Measurements from ENCODE around the gene GANAB. TPM values are rescaled to one million over a fixed set of nuclear protein-coding genes. Genes with fewer than 3 reads are reported as not detected.

The GANAB gene
- total and polyA plus RNA-seq, 2 experiments from 2014 or later = 82.3 to 272 TPM

GRCh38 chr11:62613291-62613778, 33.1 kb downstream of the GANAB start:
- Histone ChIP-seq H3K4me3 (peak overlapping the region; percentile 83), H3K79me2 (replicated peaks; ENCODE audit: insufficient read depth) (no peaks in the 10 kb centered on the region), H3K4me1 (ENCODE audit: insufficient read depth) (peaks cover 8% of the 10 kb centered on the region; the same call in 1 of the 2 replicates), H3K27me3 (ENCODE audit: insufficient read depth) (peaks cover 11% of the 10 kb centered on the region; the same call in 1 of the 2 replicates), H3F3A (replicated peaks; ENCODE audit: low read depth) (peaks cover 16% of the 10 kb centered on the region; the same call in 1 of the 2 replicates), H2AFZ (no peak overlapping the region), H4K20me1 (replicated peaks; ENCODE audit: insufficient read depth) (no peaks in the 10 kb centered on the region), H3K27ac (ENCODE audit: low read depth) (peak overlapping the region; percentile 69; the same call in 1 of the 2 replicates), H3K36me3 (ENCODE audit: insufficient read depth) (no peaks in the 10 kb centered on the region), H3K4me2 (peak overlapping the region; percentile 73), H3K9me2 (ENCODE audit: insufficient read depth) (no peaks in the 10 kb centered on the region)
- peaks cover 32% of the 10 kb centered on the region for H3K4me1 Mint-ChIP-seq
- ATAC-seq (no peak), DNase-seq (ENCODE audit: low spot score) (no peak)
- H3K9me3 Mint-ChIP-seq = peaks cover 4% of the 10 kb centered on the region; the same call in 2 of the 3 replicates
- no peak overlapping the region for H3K27ac Mint-ChIP-seq
- TF ChIP-seq NANOG (IDR thresholded peaks at IDR 0.05; ENCODE audit: borderline replicate concordance) (no peak), POLR2AphosphoS5 (IDR thresholded peaks at IDR 0.05; ENCODE audit: low read depth) (no peak), STAT1 (IDR thresholded peaks at IDR 0.05; ENCODE audit: unreplicated experiment) (no peak), ZNF331 (CRISPR knock-in tag; IDR thresholded peaks at IDR 0.05; ENCODE audit: low read depth) (no peak), EZH2 (IDR thresholded peaks at IDR 0.05; ENCODE audit: low read depth, unreplicated experiment) (no peak), ZNF114 (CRISPR knock-in tag; IDR thresholded peaks at IDR 0.05) (no peak), EZH2phosphoT487 (IDR thresholded peaks at IDR 0.05; ENCODE audit: unreplicated experiment) (no peak), JUNB (IDR thresholded peaks at IDR 0.05; ENCODE audit: unreplicated experiment) (no peak), CTCF (conservative IDR thresholded peaks at IDR 0.05; ENCODE audit: low read depth in 2 of 2) (no peak)
- TF ChIP-seq, protein P1, sequence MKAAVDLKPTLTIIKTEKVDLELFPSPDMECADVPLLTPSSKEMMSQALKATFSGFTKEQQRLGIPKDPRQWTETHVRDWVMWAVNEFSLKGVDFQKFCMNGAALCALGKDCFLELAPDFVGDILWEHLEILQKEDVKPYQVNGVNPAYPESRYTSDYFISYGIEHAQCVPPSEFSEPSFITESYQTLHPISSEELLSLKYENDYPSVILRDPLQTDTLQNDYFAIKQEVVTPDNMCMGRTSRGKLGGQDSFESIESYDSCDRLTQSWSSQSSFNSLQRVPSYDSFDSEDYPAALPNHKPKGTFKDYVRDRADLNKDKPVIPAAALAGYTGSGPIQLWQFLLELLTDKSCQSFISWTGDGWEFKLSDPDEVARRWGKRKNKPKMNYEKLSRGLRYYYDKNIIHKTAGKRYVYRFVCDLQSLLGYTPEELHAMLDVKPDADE (IDR thresholded peaks at IDR 0.05) = no peak
- TF ChIP-seq, protein P2, sequence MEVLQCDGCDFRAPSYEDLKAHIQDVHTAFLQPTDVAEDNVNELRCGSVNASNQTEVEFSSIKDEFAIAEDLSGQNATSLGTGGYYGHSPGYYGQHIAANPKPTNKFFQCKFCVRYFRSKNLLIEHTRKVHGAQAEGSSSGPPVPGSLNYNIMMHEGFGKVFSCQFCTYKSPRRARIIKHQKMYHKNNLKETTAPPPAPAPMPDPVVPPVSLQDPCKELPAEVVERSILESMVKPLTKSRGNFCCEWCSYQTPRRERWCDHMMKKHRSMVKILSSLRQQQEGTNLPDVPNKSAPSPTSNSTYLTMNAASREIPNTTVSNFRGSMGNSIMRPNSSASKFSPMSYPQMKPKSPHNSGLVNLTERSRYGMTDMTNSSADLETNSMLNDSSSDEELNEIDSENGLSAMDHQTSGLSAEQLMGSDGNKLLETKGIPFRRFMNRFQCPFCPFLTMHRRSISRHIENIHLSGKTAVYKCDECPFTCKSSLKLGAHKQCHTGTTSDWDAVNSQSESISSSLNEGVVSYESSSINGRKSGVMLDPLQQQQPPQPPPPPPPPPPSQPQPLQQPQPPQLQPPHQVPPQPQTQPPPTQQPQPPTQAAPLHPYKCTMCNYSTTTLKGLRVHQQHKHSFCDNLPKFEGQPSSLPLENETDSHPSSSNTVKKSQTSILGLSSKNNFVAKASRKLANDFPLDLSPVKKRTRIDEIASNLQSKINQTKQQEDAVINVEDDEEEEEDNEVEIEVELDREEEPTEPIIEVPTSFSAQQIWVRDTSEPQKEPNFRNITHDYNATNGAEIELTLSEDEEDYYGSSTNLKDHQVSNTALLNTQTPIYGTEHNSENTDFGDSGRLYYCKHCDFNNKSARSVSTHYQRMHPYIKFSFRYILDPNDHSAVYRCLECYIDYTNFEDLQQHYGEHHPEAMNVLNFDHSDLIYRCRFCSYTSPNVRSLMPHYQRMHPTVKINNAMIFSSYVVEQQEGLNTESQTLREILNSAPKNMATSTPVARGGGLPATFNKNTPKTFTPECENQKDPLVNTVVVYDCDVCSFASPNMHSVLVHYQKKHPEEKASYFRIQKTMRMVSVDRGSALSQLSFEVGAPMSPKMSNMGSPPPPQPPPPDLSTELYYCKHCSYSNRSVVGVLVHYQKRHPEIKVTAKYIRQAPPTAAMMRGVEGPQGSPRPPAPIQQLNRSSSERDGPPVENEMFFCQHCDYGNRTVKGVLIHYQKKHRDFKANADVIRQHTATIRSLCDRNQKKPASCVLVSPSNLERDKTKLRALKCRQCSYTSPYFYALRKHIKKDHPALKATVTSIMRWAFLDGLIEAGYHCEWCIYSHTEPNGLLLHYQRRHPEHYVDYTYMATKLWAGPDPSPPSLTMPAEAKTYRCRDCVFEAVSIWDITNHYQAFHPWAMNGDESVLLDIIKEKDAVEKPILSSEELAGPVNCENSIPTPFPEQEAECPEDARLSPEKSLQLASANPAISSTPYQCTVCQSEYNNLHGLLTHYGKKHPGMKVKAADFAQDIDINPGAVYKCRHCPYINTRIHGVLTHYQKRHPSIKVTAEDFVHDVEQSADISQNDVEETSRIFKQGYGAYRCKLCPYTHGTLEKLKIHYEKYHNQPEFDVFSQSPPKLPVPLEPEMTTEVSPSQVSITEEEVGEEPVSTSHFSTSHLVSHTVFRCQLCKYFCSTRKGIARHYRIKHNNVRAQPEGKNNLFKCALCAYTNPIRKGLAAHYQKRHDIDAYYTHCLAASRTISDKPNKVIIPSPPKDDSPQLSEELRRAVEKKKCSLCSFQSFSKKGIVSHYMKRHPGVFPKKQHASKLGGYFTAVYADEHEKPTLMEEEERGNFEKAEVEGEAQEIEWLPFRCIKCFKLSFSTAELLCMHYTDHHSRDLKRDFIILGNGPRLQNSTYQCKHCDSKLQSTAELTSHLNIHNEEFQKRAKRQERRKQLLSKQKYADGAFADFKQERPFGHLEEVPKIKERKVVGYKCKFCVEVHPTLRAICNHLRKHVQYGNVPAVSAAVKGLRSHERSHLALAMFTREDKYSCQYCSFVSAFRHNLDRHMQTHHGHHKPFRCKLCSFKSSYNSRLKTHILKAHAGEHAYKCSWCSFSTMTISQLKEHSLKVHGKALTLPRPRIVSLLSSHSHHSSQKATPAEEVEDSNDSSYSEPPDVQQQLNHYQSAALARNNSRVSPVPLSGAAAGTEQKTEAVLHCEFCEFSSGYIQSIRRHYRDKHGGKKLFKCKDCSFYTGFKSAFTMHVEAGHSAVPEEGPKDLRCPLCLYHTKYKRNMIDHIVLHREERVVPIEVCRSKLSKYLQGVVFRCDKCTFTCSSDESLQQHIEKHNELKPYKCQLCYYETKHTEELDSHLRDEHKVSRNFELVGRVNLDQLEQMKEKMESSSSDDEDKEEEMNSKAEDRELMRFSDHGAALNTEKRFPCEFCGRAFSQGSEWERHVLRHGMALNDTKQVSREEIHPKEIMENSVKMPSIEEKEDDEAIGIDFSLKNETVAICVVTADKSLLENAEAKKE (CRISPR knock-in tag; IDR thresholded peaks at IDR 0.05) = no peak
- peaks cover 26% of the 10 kb centered on the region for H3K27me3 Mint-ChIP-seq (ENCODE audit: insufficient read depth, low read depth, poor library complexity)
- H3K36me3 Mint-ChIP-seq (ENCODE audit: low read depth) = peaks cover 12% of the 10 kb centered on the region
- peak overlapping the region; percentile 63 for H3K4me3 Mint-ChIP-seq

Measured in GM23338 (cell line).